Epithelial cell of esophagus (primary cell): ENCODE results near the gene ZNRF3.

ENCODE experiments used
- DNase-seq: peaks from one replicate; pipeline ENCODE4 v3.0.0; 2010; ENCODE audit warnings: low read depth
- H3K4me3 ChIP-seq: 2 replicates; pipeline ENCODE4 v1.5.1; 2011; ENCODE audit warnings: mild to moderate bottlenecking, low read length, control low read depth
- CTCF ChIP-seq: IDR thresholded peaks from 2 replicates; pipeline ENCODE4 v1.5.1; 2011; ENCODE audit warnings: low read depth, mild to moderate bottlenecking, low read length, control low read depth, inconsistent platforms; ENCODE audit not compliant: insufficient read depth; ENCODE audit errors: missing control alignments

The ZNRF3 gene

DNA sequence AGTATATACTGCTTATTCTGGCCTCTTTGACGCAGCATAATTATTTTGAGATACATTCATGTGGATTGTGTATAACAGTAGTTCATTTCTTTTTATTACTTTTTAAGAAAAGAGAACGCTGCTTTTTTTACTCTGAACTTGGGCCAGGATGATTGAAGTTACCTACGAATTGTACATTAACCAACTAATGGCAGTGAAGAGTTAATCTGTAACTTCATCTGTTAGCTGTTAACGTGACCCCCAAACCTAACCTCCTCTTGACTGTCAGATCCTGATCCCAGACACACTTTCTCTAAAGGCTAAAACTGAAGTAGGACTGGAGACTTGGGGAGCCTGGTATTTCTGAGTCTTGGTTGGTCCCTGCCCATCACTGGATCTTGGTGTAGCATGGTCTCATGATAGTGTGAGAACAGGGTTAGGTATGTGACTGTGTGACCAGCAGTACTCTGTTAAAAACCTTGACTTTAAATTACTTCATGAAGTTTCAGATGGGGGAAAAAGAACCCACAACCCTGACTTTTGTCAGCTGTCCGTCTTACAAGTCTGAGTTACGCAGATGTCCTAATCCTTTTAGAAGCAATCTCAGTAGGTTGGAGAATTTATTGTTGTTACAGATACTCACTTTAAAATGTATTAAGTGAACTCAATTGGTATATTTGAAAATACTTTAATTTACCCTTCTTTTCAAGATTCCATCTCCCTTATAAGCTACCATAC is 138.9 kb downstream of the ZNRF3 start:
- no peak overlapping the region for H3K4me3 ChIP-seq
- no peak for TF ChIP-seq CTCF
- DNase-seq: no peak

GRCh38 chr22:29023172-29023796 is 139.9 kb downstream of the ZNRF3 start:
- no peak for DNase-seq
- H3K4me3 ChIP-seq: no peak overlapping the region
- no peak for TF ChIP-seq CTCF

GRCh38 chr22:29026579-29026978 is 143.2 kb downstream of the ZNRF3 start:
- no peak overlapping the region for H3K4me3 ChIP-seq
- no peak for DNase-seq
- no peak for TF ChIP-seq CTCF

- TF ChIP-seq CTCF: no peak
- DNase-seq: no peak
- no peak overlapping the region for H3K4me3 ChIP-seq
Observed at GRCh38 chr22:29028468-29028867, 145.1 kb downstream of the ZNRF3 start.

- H3K4me3 ChIP-seq: no peak overlapping the region
- DNase-seq: no peak
- TF ChIP-seq CTCF: no peak
Observed at GRCh38 chr22:29029202-29030000, 146.0 kb downstream of the ZNRF3 start.

DNA sequence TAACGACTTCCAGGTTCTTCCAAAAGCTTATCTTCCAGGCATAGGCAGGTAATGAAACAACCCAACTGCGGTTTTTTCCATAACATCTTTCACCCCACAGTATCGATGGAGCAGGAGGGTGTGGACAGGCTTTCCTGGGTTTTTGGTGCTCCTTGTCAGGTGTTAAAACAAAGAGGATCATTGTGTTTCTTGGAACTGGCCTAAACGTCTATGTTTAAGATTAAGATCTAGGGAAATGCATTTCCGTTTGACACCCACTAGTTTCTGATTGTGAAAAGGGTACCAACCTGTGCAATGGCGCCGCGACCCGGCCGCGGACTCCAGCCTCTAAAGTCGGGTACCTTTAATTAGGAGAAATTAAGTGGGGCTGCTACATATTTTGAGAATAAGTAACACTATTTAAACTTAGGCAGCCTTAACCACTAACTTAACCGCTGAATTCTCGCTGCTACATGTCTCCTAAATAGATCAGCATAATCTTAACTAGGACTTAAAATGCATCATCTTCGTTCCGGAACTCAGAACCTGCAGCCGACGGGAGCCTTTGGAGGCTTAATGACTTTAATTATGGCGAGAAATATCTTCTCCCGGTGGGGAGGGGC is 146.7 kb downstream of the ZNRF3 start:
- peak; percentile 4 for TF ChIP-seq CTCF
- DNase-seq: peak; percentile 22
- H3K4me3 ChIP-seq: peak overlapping the region; percentile 19
